ENCODE data around the gene EHHADH. TPM values are rescaled to one million over a fixed set of nuclear protein-coding genes. Genes with fewer than 3 reads are reported as not detected.
A peak's percentile ranks its signal among the peaks of the same experiment; 100 is the strongest.

EHHADH gene
- total RNA-seq, 1 donor from 2014 or later = 6.2 TPM

DNA sequence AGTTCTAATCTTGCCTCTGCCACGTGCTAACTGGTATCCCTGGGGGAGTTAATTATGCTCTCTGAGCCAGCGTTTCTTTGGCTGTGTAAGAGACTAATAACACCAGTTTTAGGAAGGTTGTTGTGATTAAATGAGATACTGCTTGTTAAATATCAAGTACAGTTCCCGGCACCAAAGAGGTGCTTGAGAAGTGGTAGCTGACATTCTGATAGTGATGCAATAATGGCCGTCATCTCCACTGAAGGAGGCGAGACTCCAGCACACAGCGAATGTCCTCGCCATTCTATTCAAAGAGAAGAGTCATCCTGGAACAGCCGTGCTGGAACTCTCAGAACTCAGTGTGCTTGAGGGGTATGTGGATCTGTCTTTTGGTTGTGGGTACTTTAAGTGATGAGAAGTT, 91.2 kb downstream of the EHHADH start:
- DNase-seq (ENCODE audit: low spot score, unreplicated experiment) = no peak
- Mint-ChIP-seq H3K36me3 (ENCODE audit: insufficient read depth) (no peaks in the 10 kb centered on the region), H3K9me3 (ENCODE audit: low read depth) (no peaks in the 10 kb centered on the region), H3K27ac (no peak overlapping the region), H3K27me3 (peaks cover 20% of the 10 kb centered on the region), H3K4me1 (ENCODE audit: low read depth) (peaks cover 3% of the 10 kb centered on the region), H3K4me3 (ENCODE audit: low read depth) (no peak overlapping the region)
- TF ChIP-seq CTCF (IDR thresholded peaks at IDR 0.05; ENCODE audit: unreplicated experiment) = no peak

DNA sequence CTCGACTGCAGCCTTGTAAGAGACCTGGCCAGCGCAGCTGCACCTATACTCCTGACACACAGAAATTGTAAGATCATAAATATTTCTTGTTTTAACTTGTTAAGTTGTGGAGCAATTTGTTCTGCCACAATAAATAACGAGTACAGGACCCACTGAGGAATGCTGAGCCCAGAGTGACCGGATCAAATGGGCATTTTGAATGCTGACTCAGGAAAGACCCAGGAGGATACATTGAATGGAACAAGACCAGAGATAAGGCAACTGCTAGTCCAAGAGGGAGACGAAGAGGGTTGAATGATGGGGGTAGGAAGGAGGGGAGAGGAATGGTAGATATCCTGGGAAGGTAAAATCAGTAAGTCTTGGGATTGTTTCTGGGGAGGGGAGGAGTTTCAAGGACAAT, 92.1 kb downstream of the EHHADH start:
- Mint-ChIP-seq H3K27ac (no peak overlapping the region), H3K9me3 (ENCODE audit: low read depth) (no peaks in the 10 kb centered on the region), H3K4me1 (ENCODE audit: low read depth) (peaks cover 3% of the 10 kb centered on the region), H3K27me3 (peaks cover 23% of the 10 kb centered on the region), H3K36me3 (ENCODE audit: insufficient read depth) (no peaks in the 10 kb centered on the region), H3K4me3 (ENCODE audit: low read depth) (no peak overlapping the region)
- TF ChIP-seq CTCF (IDR thresholded peaks at IDR 0.05; ENCODE audit: unreplicated experiment) = no peak
- DNase-seq (ENCODE audit: low spot score, unreplicated experiment) = no peak

DNA sequence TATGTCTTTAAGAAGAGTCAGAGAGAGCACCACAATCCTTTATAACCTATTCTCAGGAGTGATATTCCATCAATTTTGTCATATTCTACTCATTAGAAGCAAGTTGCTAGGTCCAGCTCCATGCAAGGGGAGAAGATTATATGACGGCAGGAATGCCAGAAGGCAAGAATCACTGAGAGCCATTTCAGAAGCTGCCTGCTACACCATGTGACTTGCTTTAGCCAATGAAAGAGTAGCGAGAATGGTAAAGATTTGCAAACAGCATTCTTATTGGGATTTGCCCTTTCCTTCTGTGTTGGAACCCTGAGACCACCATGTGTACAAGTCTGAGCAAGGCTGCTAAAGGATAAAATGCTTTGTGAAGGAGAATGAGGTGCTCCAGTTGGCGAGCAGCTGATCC, 96.5 kb downstream of the EHHADH start:
- Mint-ChIP-seq H3K27me3 (peaks cover 22% of the 10 kb centered on the region), H3K4me3 (ENCODE audit: low read depth) (no peak overlapping the region), H3K9me3 (ENCODE audit: low read depth) (no peaks in the 10 kb centered on the region), H3K27ac (no peak overlapping the region), H3K4me1 (ENCODE audit: low read depth) (no peaks in the 10 kb centered on the region), H3K36me3 (ENCODE audit: insufficient read depth) (no peaks in the 10 kb centered on the region)
- no peak for DNase-seq (ENCODE audit: low spot score, unreplicated experiment)
- TF ChIP-seq CTCF (IDR thresholded peaks at IDR 0.05; ENCODE audit: unreplicated experiment) = no peak

GRCh38 chr3:185155678-185156077, 98.2 kb downstream of the EHHADH start:
- Mint-ChIP-seq H3K4me1 (ENCODE audit: low read depth) (peaks cover 3% of the 10 kb centered on the region), H3K9me3 (ENCODE audit: low read depth) (no peaks in the 10 kb centered on the region), H3K36me3 (ENCODE audit: insufficient read depth) (no peaks in the 10 kb centered on the region), H3K27me3 (peaks cover 33% of the 10 kb centered on the region), H3K4me3 (ENCODE audit: low read depth) (no peak overlapping the region), H3K27ac (no peak overlapping the region)
- no peak for TF ChIP-seq CTCF (IDR thresholded peaks at IDR 0.05; ENCODE audit: unreplicated experiment)
- no peak for DNase-seq (ENCODE audit: low spot score, unreplicated experiment)

DNA sequence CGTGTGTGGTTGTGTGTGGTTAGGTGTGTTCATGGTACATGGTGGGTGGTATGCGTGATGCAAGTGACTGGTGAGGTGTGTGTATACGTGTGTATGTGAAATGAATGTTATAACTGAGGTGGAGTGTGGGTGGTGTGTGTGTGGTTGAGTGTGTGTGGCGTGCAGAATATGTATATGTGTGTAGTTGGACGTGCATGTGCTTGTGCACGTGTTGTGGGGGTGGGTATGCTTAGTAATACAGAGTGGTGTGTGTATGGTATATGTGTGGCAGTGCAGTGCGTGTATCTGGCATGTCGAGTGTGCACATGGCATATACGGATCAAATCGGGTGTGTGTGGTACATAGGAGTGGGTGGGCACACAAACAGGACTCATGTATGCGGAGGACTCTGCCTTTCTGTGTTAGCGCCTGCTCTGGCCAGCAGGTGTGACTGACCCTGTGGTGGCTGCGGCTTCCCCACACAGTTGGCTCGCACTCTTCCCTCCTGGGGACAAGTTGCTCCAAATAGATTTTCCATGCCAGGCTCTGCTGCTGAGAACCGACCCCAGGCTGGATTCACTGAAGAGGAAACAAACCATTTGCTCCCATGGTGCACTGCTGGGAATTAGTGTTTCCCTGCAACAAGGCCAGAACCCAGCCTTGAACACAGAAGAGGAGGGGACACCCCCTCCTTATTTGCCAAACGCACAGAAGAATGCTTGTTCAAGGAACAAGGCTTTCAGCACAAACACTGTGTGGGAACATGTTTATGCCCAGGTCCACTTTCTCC, 99.8 kb downstream of the EHHADH start:
- H3K27me3 Mint-ChIP-seq = peaks cover 43% of the 10 kb centered on the region
- H3K4me1 Mint-ChIP-seq (ENCODE audit: low read depth) = peaks cover 3% of the 10 kb centered on the region
- TF ChIP-seq CTCF (IDR thresholded peaks at IDR 0.05; ENCODE audit: unreplicated experiment) = peak; percentile 14
- H3K9me3 Mint-ChIP-seq (ENCODE audit: low read depth) = no peaks in the 10 kb centered on the region
- no peak overlapping the region for H3K4me3 Mint-ChIP-seq (ENCODE audit: low read depth)
- no peak for DNase-seq (ENCODE audit: low spot score, unreplicated experiment)
- H3K36me3 Mint-ChIP-seq (ENCODE audit: insufficient read depth) = no peaks in the 10 kb centered on the region
- no peak overlapping the region for H3K27ac Mint-ChIP-seq
